GM12891 (cell line): ENCODE measurements around the gene MED13L.

ENCODE experiments used
- POLR2A ChIP-seq: IDR thresholded peaks from 2 replicates; pipeline ENCODE4 v1.6.1; 2011; ENCODE audit warnings: low read depth, low read length, control low read depth
- TAF1 ChIP-seq: IDR thresholded peaks from 2 replicates; pipeline ENCODE4 v1.6.1; 2011; ENCODE audit warnings: low read depth, low read length, control low read depth

DNA sequence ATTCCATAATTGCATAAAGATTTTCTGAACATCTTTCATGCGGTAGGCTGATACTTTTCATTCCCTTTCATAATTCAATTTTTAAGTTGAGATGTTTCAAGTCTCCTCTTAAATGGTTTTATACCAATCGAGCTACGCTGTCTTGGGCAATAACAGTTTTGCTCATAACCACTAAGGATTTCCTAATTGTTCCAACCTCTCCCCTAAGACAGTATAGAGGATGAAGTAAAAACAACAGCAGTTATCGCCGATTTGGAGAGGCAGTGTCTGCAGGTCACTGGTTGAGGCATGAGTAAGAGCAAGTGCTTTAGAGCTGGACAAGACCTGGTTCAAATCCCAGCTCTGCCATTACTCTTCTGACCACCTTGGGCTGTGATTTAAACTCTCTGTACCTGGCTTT, 6.9 kb upstream of the MED13L start:
- no peak for TF ChIP-seq TAF1
- no peak for TF ChIP-seq POLR2A
